Naive thymus-derived CD4-positive, alpha-beta T cell (primary cell): ENCODE data around the gene GRIP1. TPM values are rescaled to one million over a fixed set of nuclear protein-coding genes. Genes with fewer than 3 reads are reported as not detected.

ENCODE experiments used
- ATAC-seq: fragments of 150-1000 bp; cut with Tn5 transposase; 2 replicates; pipeline ENCODE4 v1.10.0; 2021; ENCODE audit warnings: mild to moderate bottlenecking, moderate library complexity
- CTCF ChIA-PET: fragments of 350-600 bp; sonication (Branson Sonifier 250); formaldehyde crosslinking; loops from one replicate; lab custom pipeline; 2021; ENCODE audit warnings: antibody characterized with exemption; lab: Charles Lee
- POLR2A ChIA-PET: fragments of 350-600 bp; sonication (Branson Sonifier 250); formaldehyde crosslinking; loops from one replicate; lab custom pipeline; 2021; ENCODE audit warnings: antibody characterized with exemption, inconsistent platforms; lab: Charles Lee
- DNase-seq, 9 donors: peaks; one replicate each; pipeline versions ENCODE4 v3.0.0 to v3.0.0-alpha.2; 2020 to 2022; ENCODE audit warnings: mixed read lengths in 1 of 9
- H3K27ac ChIP-seq: one replicate; pipeline ENCODE4 v1.7.0; 2013; ENCODE audit warnings: mild to moderate bottlenecking, low read depth, low read length, moderate library complexity
- H3K27me3 ChIP-seq, 2 donors: one replicate each; pipeline ENCODE4 v1.7.0; 2013; ENCODE audit warnings: low read length in 2 of 2, mild to moderate bottlenecking in 2 of 2, moderate library complexity in 2 of 2; ENCODE audit not compliant: control insufficient read depth in 2 of 2, insufficient read depth in 2 of 2
- H3K36me3 ChIP-seq, 3 experiments: 1 replicate in 2 of 3; 2 replicates in 1 of 3; pipeline ENCODE4 v1.7.0; 2013; ENCODE audit warnings: low read length in 3 of 3, mild to moderate bottlenecking in 3 of 3, moderate library complexity in 1 of 3; ENCODE audit not compliant: insufficient read depth in 3 of 3, control insufficient read depth in 2 of 3
- H3K4me1 ChIP-seq, 2 donors: one replicate each; pipeline ENCODE4 v1.7.0; 2013; ENCODE audit warnings: low read length in 2 of 2, mild to moderate bottlenecking in 2 of 2, moderate library complexity in 1 of 2; ENCODE audit not compliant: control insufficient read depth in 2 of 2, insufficient read depth in 2 of 2
- H3K4me3 ChIP-seq: 2 replicates; pipeline ENCODE4 v1.7.0; 2013; ENCODE audit warnings: mild to moderate bottlenecking, low read length
- H3K9me3 ChIP-seq, 3 experiments: 1 replicate in 2 of 3; 2 replicates in 1 of 3; pipeline ENCODE4 v1.7.0; 2013; ENCODE audit warnings: low read length in 3 of 3; ENCODE audit not compliant: control insufficient read depth in 2 of 3
- H3K27ac Mint-ChIP-seq, 9 donors: one replicate each; pipeline ENCODE4 v1.8.0; 2020 to 2022; ENCODE audit warnings: mixed read lengths in 9 of 9, mild to moderate bottlenecking in 8 of 9, moderate library complexity in 5 of 9, inconsistent platforms in 2 of 9
- H3K27me3 Mint-ChIP-seq, 5 donors: one replicate each; pipeline ENCODE4 v1.8.0; 2021 to 2022; ENCODE audit warnings: mixed read lengths in 5 of 5, mild to moderate bottlenecking in 1 of 5
- H3K36me3 Mint-ChIP-seq, 5 donors: one replicate each; pipeline ENCODE4 v1.8.0; 2020 to 2022; ENCODE audit warnings: mixed read lengths in 5 of 5, mild to moderate bottlenecking in 3 of 5, inconsistent platforms in 1 of 5
- H3K4me1 Mint-ChIP-seq, 7 donors: one replicate each; pipeline ENCODE4 v1.8.0; 2020 to 2022; ENCODE audit warnings: mixed read lengths in 7 of 7, mild to moderate bottlenecking in 3 of 7, inconsistent platforms in 1 of 7
- H3K4me3 Mint-ChIP-seq, 10 donors: one replicate each; pipeline ENCODE4 v1.8.0; 2020 to 2022; ENCODE audit warnings: mild to moderate bottlenecking in 10 of 10, mixed read lengths in 10 of 10, moderate library complexity in 6 of 10, inconsistent platforms in 2 of 10
- H3K9me3 Mint-ChIP-seq, 11 donors: one replicate each; pipeline ENCODE4 v1.8.0; 2020 to 2022; ENCODE audit warnings: mixed read lengths in 11 of 11, mild to moderate bottlenecking in 4 of 11, inconsistent platforms in 1 of 11, moderate library complexity in 1 of 11
- intact Hi-C, 2 donors: fragments of 100-400 bp; cut with micrococcal nuclease; formaldehyde crosslinking; loops; one replicate each; pipeline ENCODE4 v1.15.1; 2023
- polyA plus RNA-seq, 2 donors: library from polyadenylated mRNA; unstranded; fragments of 300-500 nt; fragmentation: Illumina TruSeq; gene quantifications; one replicate each; pipeline ENCODE4 v1.2.3, GENCODE V29; 2021
- total RNA-seq, 6 experiments: library from RNA in 5 of 6; stranded (reverse) in 5 of 6; gene quantifications; 1 replicate in 5 of 6; 2 replicates in 1 of 6; pipeline ENCODE4 v1.2.3 and lab custom pipeline; 2021 to 2026

GRIP1 gene
- total and polyA plus RNA-seq, 7 experiments from 2014 or later = 0.25 to 6.5 (median 3.1) TPM

DNA sequence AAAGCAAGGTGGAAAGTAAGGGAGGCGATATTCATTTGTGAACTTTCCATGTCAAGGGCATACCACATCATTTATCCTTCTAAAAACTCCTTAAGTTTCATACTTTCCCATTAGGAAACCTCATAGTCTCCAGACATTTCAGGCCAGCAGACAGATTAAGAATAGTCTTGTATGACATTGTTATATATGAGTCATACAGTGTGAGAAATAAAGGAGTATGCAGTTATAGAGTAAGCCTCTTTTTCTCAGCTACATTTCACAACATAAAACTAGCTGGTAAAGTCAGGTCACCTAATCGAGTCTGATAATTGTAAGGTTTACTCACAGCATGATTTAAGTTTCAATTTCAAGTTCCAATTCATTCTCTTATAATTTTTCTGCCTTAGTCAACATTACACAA is 164.3 kb downstream of the GRIP1 start:
- Histone ChIP-seq H3K36me3 (no peaks in the 10 kb centered on the region), H3K27me3 (no peaks in the 10 kb centered on the region), H3K9me3 (no peaks in the 10 kb centered on the region), H3K4me3 (no peak overlapping the region), H3K27ac (no peak overlapping the region), H3K4me1 (no peaks in the 10 kb centered on the region)
- H3K36me3 Mint-ChIP-seq = peaks cover 0 to 17% (median 0%) of the 10 kb centered on the region in 5 donors
- CTCF ChIA-PET = no interaction called here
- H3K4me1 Mint-ChIP-seq = no peaks in the 10 kb centered on the region
- DNase-seq (no peak), ATAC-seq (no peak)
- H3K9me3 Mint-ChIP-seq = peaks cover 0 to 6% (median 1%) of the 10 kb centered on the region in 11 donors
- H3K27ac Mint-ChIP-seq = no peak overlapping the region
- peaks cover 0 to 6% (median 0%) of the 10 kb centered on the region in 5 donors for H3K27me3 Mint-ChIP-seq
- POLR2A ChIA-PET = no interaction called here
- no peak overlapping the region for H3K4me3 Mint-ChIP-seq
- intact Hi-C loops = no loop called here

DNA sequence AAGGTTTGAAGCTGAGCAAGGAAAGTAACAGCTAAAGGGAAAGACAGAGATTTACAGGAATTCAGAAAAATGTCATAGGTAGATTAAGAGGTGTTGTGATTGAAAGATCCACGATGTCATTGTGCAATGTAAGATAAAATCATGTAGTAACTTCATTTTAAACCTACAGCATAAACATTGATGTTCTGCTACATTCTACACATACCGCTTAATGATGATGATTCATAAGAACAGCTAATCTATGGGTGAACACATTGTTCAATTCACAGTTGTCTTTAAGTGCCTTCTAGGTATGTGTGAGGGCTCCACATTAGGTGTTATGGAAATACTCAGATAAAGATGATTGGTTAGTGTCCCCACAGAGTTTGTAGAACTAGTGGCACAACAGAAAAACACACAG is 170.9 kb downstream of the GRIP1 start:
- H3K36me3 ChIP-seq = no peaks in the 10 kb centered on the region
- no peaks in the 10 kb centered on the region for H3K27me3 ChIP-seq
- Mint-ChIP-seq H3K4me3 (no peak overlapping the region), H3K27me3 (peaks cover 0 to 4% (median 0%) of the 10 kb centered on the region in 5 donors), H3K36me3 (peaks cover 0 to 14% (median 0%) of the 10 kb centered on the region in 5 donors), H3K9me3 (peaks cover 0 to 9% (median 1%) of the 10 kb centered on the region in 11 donors), H3K4me1 (no peaks in the 10 kb centered on the region), H3K27ac (no peak overlapping the region)
- DNase-seq (no peak), ATAC-seq (no peak)
- intact Hi-C loops = no loop called here
- ChIA-PET CTCF (no interaction called here), POLR2A (no interaction called here)
- H3K4me3 ChIP-seq = no peak overlapping the region
- no peaks in the 10 kb centered on the region for H3K4me1 ChIP-seq
- H3K27ac ChIP-seq = no peak overlapping the region
- no peaks in the 10 kb centered on the region for H3K9me3 ChIP-seq

DNA sequence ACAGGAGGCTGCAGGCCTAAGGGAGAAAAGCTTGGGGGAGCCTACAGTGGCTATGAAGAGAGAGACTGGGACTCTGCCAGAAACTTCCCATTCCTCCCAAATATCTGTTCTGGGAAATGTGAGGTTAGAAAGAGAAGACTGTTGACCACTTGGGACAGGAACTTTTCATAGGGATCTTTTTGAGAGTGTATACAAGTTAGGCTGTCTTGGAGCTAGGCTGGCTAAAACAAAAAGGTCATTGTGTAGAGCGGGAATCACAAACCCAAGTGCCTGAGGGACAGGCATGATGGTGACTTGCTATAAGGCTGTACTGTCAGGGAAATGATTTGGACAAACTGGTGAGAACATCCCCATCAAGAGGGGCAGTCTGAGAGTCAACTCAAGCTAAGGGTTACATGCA is 175.1 kb downstream of the GRIP1 start:
- CTCF ChIA-PET = no interaction called here
- Mint-ChIP-seq H3K4me1 (no peaks in the 10 kb centered on the region), H3K9me3 (peaks cover 0 to 4% (median 0%) of the 10 kb centered on the region in 11 donors), H3K27me3 (peaks cover 0 to 4% (median 0%) of the 10 kb centered on the region in 5 donors), H3K36me3 (peaks cover 0 to 5% (median 0%) of the 10 kb centered on the region in 5 donors), H3K4me3 (no peak overlapping the region), H3K27ac (no peak overlapping the region)
- ATAC-seq = no peak
- intact Hi-C loops = no loop called here
- H3K4me3 ChIP-seq = no peak overlapping the region
- no peak for DNase-seq
- POLR2A ChIA-PET = no interaction called here
- no peaks in the 10 kb centered on the region for H3K9me3 ChIP-seq
- H3K36me3 ChIP-seq = no peaks in the 10 kb centered on the region
- no peaks in the 10 kb centered on the region for H3K4me1 ChIP-seq
- no peak overlapping the region for H3K27ac ChIP-seq
- H3K27me3 ChIP-seq = no peaks in the 10 kb centered on the region

- intact Hi-C loops = no loop called here
- ATAC-seq (no peak), DNase-seq (no peak)
- H3K27ac ChIP-seq = no peak overlapping the region
- H3K27me3 ChIP-seq = no peaks in the 10 kb centered on the region
- H3K27ac Mint-ChIP-seq = no peak overlapping the region
- no peaks in the 10 kb centered on the region for H3K9me3 ChIP-seq
- H3K36me3 ChIP-seq = no peaks in the 10 kb centered on the region
- no peaks in the 10 kb centered on the region for H3K4me1 Mint-ChIP-seq
- H3K27me3 Mint-ChIP-seq = peaks cover 0 to 4% (median 0%) of the 10 kb centered on the region in 5 donors
- H3K9me3 Mint-ChIP-seq = peaks cover 0 to 4% (median 0%) of the 10 kb centered on the region in 11 donors
- no peak overlapping the region for H3K4me3 Mint-ChIP-seq
- peaks cover 0 to 5% (median 0%) of the 10 kb centered on the region in 5 donors for H3K36me3 Mint-ChIP-seq
- H3K4me3 ChIP-seq = no peak overlapping the region
- CTCF ChIA-PET = no interaction called here
- H3K4me1 ChIP-seq = no peaks in the 10 kb centered on the region
- POLR2A ChIA-PET = no interaction called here
Observed at GRCh38 chr12:66502911-66503310, 176.0 kb downstream of the GRIP1 start.

GRCh38 chr12:66500841-66501240 is 178.0 kb downstream of the GRIP1 start:
- no peak overlapping the region for H3K27ac ChIP-seq
- peaks cover 0 to 5% (median 0%) of the 10 kb centered on the region in 5 donors for H3K36me3 Mint-ChIP-seq
- no peak overlapping the region for H3K4me3 Mint-ChIP-seq
- ChIA-PET CTCF (no interaction called here), POLR2A (no interaction called here)
- peaks cover 0 to 7% (median 0%) of the 10 kb centered on the region in 5 donors for H3K27me3 Mint-ChIP-seq
- no peaks in the 10 kb centered on the region for H3K4me1 Mint-ChIP-seq
- no peak overlapping the region for H3K4me3 ChIP-seq
- H3K9me3 Mint-ChIP-seq = peaks cover 0 to 4% (median 0%) of the 10 kb centered on the region in 11 donors
- H3K27ac Mint-ChIP-seq = no peak overlapping the region
- H3K4me1 ChIP-seq = no peaks in the 10 kb centered on the region
- intact Hi-C loops = no loop called here
- no peaks in the 10 kb centered on the region for H3K27me3 ChIP-seq
- no peaks in the 10 kb centered on the region for H3K36me3 ChIP-seq
- ATAC-seq (no peak), DNase-seq (no peak)
- no peaks in the 10 kb centered on the region for H3K9me3 ChIP-seq

- H3K9me3 Mint-ChIP-seq = peaks cover 0 to 2% (median 0%) of the 10 kb centered on the region in 11 donors
- DNase-seq = no peak
- no peaks in the 10 kb centered on the region for H3K4me1 ChIP-seq
- H3K36me3 ChIP-seq = no peaks in the 10 kb centered on the region
- H3K9me3 ChIP-seq = no peaks in the 10 kb centered on the region
- intact Hi-C loops = no loop called here
- no peaks in the 10 kb centered on the region for H3K4me1 Mint-ChIP-seq
- ATAC-seq = no peak
- no peak overlapping the region for H3K27ac Mint-ChIP-seq
- H3K36me3 Mint-ChIP-seq = peaks cover 0 to 4% (median 0%) of the 10 kb centered on the region in 5 donors
- no peak overlapping the region for H3K27ac ChIP-seq
- peaks cover 0 to 9% (median 0%) of the 10 kb centered on the region in 5 donors for H3K27me3 Mint-ChIP-seq
- no peak overlapping the region for H3K4me3 Mint-ChIP-seq
- ChIA-PET POLR2A (no interaction called here), CTCF (no interaction called here)
- no peak overlapping the region for H3K4me3 ChIP-seq
- no peaks in the 10 kb centered on the region for H3K27me3 ChIP-seq
Observed at GRCh38 chr12:66500091-66500490, 178.8 kb downstream of the GRIP1 start.

GRCh38 chr12:66499000-66499399 is 179.9 kb downstream of the GRIP1 start:
- H3K27ac Mint-ChIP-seq = no peak overlapping the region
- H3K36me3 Mint-ChIP-seq = no peaks in the 10 kb centered on the region
- ChIA-PET CTCF (no interaction called here), POLR2A (no interaction called here)
- no peak for DNase-seq
- Histone ChIP-seq H3K27me3 (no peaks in the 10 kb centered on the region), H3K36me3 (no peaks in the 10 kb centered on the region), H3K4me3 (no peak overlapping the region), H3K27ac (no peak overlapping the region), H3K9me3 (no peaks in the 10 kb centered on the region), H3K4me1 (no peaks in the 10 kb centered on the region)
- no peaks in the 10 kb centered on the region for H3K4me1 Mint-ChIP-seq
- no peak overlapping the region for H3K4me3 Mint-ChIP-seq
- peaks cover 0 to 14% (median 0%) of the 10 kb centered on the region in 5 donors for H3K27me3 Mint-ChIP-seq
- ATAC-seq = no peak
- intact Hi-C loops = no loop called here
- H3K9me3 Mint-ChIP-seq = no peaks in the 10 kb centered on the region
